HG02973 (cell line): Measurements from ENCODE around the gene KLK8.

Experiments used
- ATAC-seq: cut with Tn5 transposase; IDR thresholded peaks from one replicate; pipeline ENCODE4 v1.9.1; 2021; ENCODE audit warnings: moderate library complexity; ENCODE audit not compliant: unreplicated experiment

KLK8 gene

GRCh38 chr19:51018745-51019543 is 17.5 kb upstream of the KLK8 start:
- no peak for ATAC-seq

DNA sequence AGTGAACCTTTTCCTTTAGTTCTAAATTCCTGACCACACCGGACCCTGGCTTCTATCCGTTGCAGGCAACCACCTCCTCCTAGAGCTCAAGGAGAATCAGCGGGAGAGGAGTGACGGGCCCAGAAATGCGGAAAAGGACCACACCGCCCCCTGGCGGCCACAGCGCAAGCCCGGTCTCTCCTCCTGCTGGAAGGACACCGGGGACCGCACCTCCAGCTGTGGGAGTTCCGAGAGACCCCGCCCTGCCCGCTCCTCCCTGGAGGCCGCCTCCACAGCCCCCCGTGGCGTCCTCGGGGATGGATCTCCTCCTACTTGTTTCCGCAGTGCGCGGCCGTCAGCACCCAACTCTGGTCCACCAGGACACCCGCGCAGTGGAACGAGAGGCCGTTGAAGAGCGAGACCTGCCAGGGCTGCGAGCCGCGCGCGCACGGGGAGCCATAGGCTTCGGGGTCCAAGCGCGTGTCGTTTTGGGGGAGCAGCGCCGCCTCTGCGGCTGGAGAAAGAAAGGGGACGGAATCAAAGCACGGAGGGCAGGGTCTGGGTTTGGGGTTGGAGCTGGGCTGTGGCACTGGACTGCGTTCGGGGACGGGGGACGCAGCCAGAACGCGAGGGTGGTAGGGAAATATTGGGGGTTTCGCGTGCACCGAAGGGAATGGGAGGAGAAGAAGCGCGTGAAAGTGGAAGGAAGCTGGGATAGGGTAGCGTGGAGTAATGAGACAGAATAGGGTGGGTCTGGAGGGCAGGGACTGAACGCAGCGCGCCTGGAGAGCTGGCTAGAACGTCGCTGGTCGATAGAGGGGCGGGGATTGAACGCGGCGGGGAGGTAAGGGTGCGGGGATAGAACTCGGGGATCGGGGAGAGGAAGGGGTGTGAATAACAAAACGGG is 15.6 kb upstream of the KLK8 start:
- no peak for ATAC-seq

DNA sequence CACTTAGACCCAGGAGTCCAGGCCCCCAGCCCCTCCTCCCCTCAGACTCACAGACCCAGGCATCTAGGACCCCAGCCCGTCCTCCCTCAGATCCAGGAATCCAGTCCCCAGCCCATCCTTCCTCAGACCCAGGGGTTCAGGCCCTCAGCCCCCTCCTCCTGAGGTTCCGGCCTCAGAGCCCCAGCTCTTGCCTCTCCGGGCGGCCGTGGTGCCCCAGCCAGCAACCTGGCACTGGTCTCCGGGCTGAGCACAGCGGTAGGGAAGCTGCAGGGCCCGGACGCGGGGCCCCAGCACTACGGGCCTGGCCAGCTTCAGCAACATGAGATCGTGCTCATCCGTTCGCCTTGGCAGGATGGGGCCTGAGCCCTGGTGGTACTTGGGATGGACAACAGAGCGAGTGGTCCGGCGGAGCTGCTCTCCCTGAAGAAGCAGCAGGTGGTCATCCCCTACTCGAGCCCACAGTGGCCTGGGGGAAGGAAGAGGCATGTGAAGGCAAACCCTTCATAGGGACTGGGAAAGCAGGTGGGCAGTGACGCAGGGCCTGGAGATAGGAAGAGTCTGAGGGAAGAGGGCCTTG is 14.4 kb upstream of the KLK8 start:
- ATAC-seq, result no peak

- no peak for ATAC-seq
These were observed 12.8 kb upstream of the KLK8 start for GRCh38 chr19:51014242-51014641.

- ATAC-seq, result no peak
These were observed 11.3 kb upstream of the KLK8 start for GRCh38 chr19:51012661-51013190.

DNA sequence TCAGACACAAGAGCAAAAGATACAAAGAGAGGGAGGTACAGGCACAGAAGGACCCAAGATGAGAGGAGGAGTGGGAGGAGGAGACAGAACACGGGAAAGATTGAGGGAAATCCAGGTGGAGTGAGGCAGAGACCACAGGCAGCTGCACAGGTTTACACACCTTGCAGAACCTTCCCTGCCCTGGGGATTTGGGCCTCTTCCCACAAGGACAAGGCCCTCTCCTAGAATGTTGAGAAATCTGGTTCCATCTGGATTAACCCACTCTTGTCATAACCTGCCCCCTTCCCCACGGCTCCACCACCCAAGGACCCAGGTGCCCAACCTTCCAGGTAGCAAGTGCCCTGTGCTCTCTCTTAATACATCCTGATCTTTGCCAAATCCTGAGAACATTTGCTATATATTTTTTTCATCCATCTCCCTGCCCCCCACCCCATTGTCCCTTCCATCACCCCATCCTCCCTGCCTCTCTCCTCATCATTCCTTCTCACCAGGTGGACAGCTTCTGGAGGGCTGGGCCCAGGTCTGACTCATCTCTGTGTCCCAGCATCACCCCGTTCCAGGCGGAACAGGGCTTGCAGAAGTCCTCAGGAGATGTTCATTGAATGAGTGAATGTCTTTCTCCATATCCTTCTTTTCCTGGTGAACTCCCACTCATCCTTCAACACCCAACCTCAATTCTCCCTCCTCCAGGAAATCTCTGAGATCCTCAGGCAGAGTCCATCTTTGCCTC is 8.8 kb upstream of the KLK8 start:
- ATAC-seq, result no peak

GRCh38 chr19:51009061-51009891 is 7.9 kb upstream of the KLK8 start:
- no peak for ATAC-seq

DNA sequence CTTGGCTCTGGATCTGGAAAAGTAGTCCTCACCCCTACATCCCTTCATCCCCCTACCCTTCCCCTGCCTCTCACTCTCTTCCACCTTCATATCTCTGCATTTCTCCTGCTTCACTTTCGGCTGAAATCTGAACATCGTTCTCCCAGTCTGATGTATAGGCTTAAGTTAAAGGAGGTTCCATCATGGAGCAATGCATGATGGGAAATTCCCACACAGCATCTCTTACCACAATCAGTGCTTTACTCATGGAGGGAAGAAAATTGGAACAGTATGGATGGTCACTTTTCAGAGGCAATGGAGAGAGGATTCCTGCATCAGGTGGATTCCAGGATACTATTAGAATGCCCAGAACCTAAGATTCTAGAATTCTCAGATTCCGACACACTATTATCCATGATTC is 6.1 kb upstream of the KLK8 start:
- no peak for ATAC-seq

GRCh38 chr19:51006406-51006805 is 5.0 kb upstream of the KLK8 start:
- ATAC-seq, result no peak

DNA sequence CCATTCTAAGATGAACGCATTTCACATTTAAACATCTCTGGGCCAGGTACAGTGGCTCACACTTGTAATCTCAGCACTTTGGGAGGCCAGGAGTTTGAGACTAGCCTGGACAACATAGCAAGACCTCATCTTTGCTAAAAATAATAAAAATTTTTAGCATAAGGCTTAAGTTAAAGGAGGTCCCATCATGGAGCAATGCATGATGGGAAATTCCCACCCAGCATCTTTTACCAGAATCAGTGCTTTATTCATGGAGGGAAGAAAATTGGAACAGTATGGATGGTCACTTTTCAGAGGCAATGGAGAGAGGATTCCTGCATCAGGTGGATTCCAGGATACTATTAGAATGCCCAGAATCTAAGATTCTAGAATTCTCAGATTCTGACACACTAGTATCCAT is 3.8 kb upstream of the KLK8 start:
- ATAC-seq, result no peak

- ATAC-seq, result no peak
These were observed 1.9 kb upstream of the KLK8 start for GRCh38 chr19:51003316-51003715.

DNA sequence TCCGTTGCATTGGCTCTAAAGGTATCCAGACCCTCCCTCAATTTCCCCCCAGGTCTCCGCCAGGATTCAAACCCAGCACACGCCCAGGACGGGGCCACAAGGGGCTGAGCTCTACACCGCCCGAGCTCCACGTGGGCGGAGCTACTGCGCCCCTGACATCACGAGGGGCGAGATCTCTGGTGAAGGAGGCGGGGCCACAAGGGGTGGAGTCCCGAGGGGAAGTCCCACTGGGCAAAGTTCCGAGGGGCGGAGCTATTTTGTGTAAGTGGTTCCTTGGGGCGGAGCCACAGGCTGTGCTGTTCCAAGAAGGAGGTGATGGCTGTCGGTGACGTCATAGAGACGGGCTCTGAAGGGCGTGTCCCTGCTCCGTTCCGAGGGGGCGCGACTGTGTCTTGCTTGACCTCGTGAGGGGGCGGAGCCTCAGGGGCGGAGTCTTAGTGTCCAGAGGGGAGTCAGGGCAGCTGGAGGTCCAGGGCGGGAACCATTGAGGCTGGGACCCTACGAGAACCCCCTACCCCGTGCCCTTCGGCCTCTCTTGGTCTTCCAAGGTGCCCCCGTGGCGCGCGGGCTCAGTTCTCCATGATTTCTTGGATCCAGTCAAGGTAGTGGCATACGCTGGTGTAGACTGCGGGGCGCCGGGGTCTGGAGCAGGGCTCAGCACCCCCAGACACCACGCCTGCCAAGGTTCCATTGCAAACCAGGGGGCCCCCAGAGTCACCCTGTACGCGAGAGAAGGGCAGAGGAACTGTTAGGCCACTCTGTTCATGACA is 1.3 kb upstream of the KLK8 start:
- ATAC-seq, result no peak

- ATAC-seq, result no peak
These were observed 707 bp upstream of the KLK8 start for GRCh38 chr19:51002089-51002532.

GRCh38 chr19:51000981-51001380 is 423 bp downstream of the KLK8 start:
- no peak for ATAC-seq

GRCh38 chr19:51000426-51000825 is 978 bp downstream of the KLK8 start:
- ATAC-seq, result no peak

GRCh38 chr19:50998686-50999085 is 2.7 kb downstream of the KLK8 start:
- ATAC-seq, result no peak

GRCh38 chr19:50998061-50998460 is 3.3 kb downstream of the KLK8 start:
- no peak for ATAC-seq

DNA sequence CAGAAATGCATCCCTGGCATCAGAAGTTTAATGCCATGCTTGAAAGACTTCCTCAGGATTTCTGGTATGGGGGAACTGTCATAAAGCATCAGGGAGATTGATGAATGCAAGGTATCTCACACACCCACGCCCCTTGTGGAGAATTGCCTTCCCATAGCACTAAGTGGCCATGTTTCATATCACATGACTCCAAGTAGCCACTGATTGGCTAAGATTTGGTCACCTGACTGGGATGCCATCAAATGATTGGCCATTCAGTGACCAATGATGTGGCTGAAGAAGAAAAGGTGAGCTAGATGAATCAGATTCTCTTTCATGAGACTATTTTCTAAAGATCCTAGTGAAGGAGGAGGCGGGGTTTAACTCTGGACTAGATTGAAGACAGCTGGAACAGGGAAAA is 7.3 kb downstream of the KLK8 start:
- no peak for ATAC-seq

DNA sequence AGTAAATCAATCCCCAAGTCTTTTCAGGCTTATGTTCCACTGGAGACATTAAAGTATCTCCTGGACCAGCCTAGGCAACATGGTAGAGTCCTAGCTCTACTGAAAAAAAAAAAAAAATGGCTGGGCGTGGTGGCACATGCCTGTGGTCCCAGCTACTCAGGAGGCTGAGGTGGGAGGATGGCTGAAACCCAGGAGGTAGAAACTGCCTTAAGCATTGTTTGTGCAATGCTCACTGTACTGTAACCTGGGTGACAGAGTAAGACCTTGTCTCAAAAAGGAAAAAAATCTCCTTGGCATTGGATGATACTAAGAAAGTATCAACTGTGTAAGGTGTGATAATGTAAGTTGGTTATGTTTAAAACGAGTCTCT is 8.8 kb downstream of the KLK8 start:
- ATAC-seq, result no peak
